ENCODE results near the gene AK1. TPM values are rescaled to one million over a fixed set of nuclear protein-coding genes. Genes with fewer than 3 reads are reported as not detected.

AK1 gene
- total and polyA plus RNA-seq, 9 of the 15 experiments (the other 6 are each of a cell fraction or from before 2014, with no cell fraction given) = 10.1 to 71.8 (median 39.0) TPM

- TF ChIP-seq ZNF134 (CRISPR knock-in tag; conservative IDR thresholded peaks at IDR 0.05) (no peak), POLR2G (IDR thresholded peaks at IDR 0.05; ENCODE audit: low read depth, low read length) (peak; percentile 38; the same call in 1 of the 2 replicates)
- Histone ChIP-seq H3K9me1 (ENCODE audit: control insufficient read depth, insufficient read depth, low read length) (no peaks in the 10 kb centered on the region), H3K4me2 (ENCODE audit: insufficient read depth, low read length) (no peak overlapping the region), H3K9ac (ENCODE audit: insufficient read depth in 1 of 2, low read depth in 2 of 2, low read length in 2 of 2) (0 out of 4 replicates have a peak overlapping the region, but pooled peaks of 1 of the 2 experiments have one; percentile 4), H3K27me3 (ENCODE audit: control insufficient read depth in 2 of 2, insufficient read depth in 2 of 2, low read length in 2 of 2) (no peaks in the 10 kb centered on the region), H3K4me1 (replicated peaks in 1 of 2; ENCODE audit: control insufficient read depth in 2 of 2, insufficient read depth in 2 of 2, low read length in 2 of 2) (peaks cover 29 to 55% of the 10 kb centered on the region in 2 experiments), H2AFZ (ENCODE audit: low read depth, low read length) (no peak overlapping the region), H4K20me1 (replicated peaks; ENCODE audit: control insufficient read depth, insufficient read depth, low read length) (no peaks in the 10 kb centered on the region), H3K4me3 (no peak overlapping the region), H3K27ac (ENCODE audit: extremely low read depth, low read depth, low read length) (peak overlapping the region; percentile 77; the same call in 1 of the 3 replicates), H3K36me3 (ENCODE audit: control insufficient read depth, insufficient read depth, low read length) (peaks cover 28% of the 10 kb centered on the region; the same call in 2 of the 3 replicates), H3K9me3 (replicated peaks; ENCODE audit: control insufficient read depth, insufficient read depth, low read depth, low read length) (no peaks in the 10 kb centered on the region), H3K79me2 (ENCODE audit: control insufficient read depth, insufficient read depth, low read length) (no peaks in the 10 kb centered on the region)
- ChIA-PET POLR2A (interaction anchor here (0.5 to 0.9 kb wide), 4 partner anchors 9 to 211 kb away, joined by 3 read pairs; no protein-coding TSS in a partner anchor), CTCF (ENCODE audit: low intra/inter-chr PET ratio) (no interaction called here)
- intact Hi-C loops (cut with micrococcal nuclease) (no loop called here), in situ Hi-C loops (cut with MboI) (loop anchor here (25.0 kb wide), 1 partner anchor 968 kb away; no protein-coding TSS in a partner anchor)
- DNase-seq (ENCODE audit: extremely low read depth in 1 of 4, low spot score in 3 of 4) (no peak), FAIRE-seq (no peak), ATAC-seq (no peak)
- no TSS peak for BruUV-seq (replicated peaks)
- 91% methylated on average over 11 of the region's 12 CpGs for WGBS (ENCODE audit: insufficient coverage, low coverage, missing lambda C conversion rate)
These were observed 28.3 kb upstream of the AK1 start for GRCh38 chr9:127905788-127906191.

GRCh38 chr9:127905004-127905728, 27.7 kb upstream of the AK1 start:
- 45% methylated on average over 5 of the region's 5 CpGs for WGBS (ENCODE audit: insufficient coverage, low coverage, missing lambda C conversion rate)

More at GRCh38 chr9:127905004-127905728, 27.7 kb upstream of the AK1 start:
- peaks cover 25 to 51% of the 10 kb centered on the region in 2 experiments for H3K4me1 ChIP-seq (replicated peaks in 1 of 2; ENCODE audit: control insufficient read depth in 2 of 2, insufficient read depth in 2 of 2, low read length in 2 of 2)
- H2AFZ ChIP-seq (ENCODE audit: low read depth, low read length) = no peak overlapping the region
- peak in 1 of 4 experiments; percentile 29 for DNase-seq (ENCODE audit: extremely low read depth in 1 of 4, low spot score in 3 of 4)
- ChIA-PET POLR2A (interaction anchor here (0.9 to 1.1 kb wide), 3 partner anchors 8 to 164 kb away, joined by 3 to 5 read pairs (median 3); partner anchors contain the start of gene ST6GALNAC4), CTCF (ENCODE audit: low intra/inter-chr PET ratio) (no interaction called here)
- no TSS peak for BruUV-seq (replicated peaks)
- TF ChIP-seq PKNOX1 (IDR thresholded peaks at IDR 0.05) (peak; percentile 55; the same call in 1 of the 2 replicates), BACH1 (tag; IDR thresholded peaks at IDR 0.05) (no peak), PRDM10 (IDR thresholded peaks at IDR 0.05; ENCODE audit: partially characterized antibody) (peak; percentile 83), GATAD2B (IDR thresholded peaks at IDR 0.05; ENCODE audit: borderline replicate concordance) (no peak)
- intact Hi-C loops (cut with micrococcal nuclease) = no loop called here
- H3K9me1 ChIP-seq (ENCODE audit: control insufficient read depth, insufficient read depth, low read length) = no peaks in the 10 kb centered on the region
- no peaks in the 10 kb centered on the region for H3K27me3 ChIP-seq (ENCODE audit: control insufficient read depth in 2 of 2, insufficient read depth in 2 of 2, low read length in 2 of 2)
- no peak overlapping the region for H3K4me3 ChIP-seq
- no peaks in the 10 kb centered on the region for H3K79me2 ChIP-seq (ENCODE audit: control insufficient read depth, insufficient read depth, low read length)
- H4K20me1 ChIP-seq (replicated peaks; ENCODE audit: control insufficient read depth, insufficient read depth, low read length) = no peaks in the 10 kb centered on the region
- H3K9ac ChIP-seq (ENCODE audit: insufficient read depth in 1 of 2, low read depth in 2 of 2, low read length in 2 of 2) = peak overlapping the region; percentile 52 to 72; a peak in 3 of 4 replicates
- no peak overlapping the region for H3K4me2 ChIP-seq (ENCODE audit: insufficient read depth, low read length)
- FAIRE-seq = no peak
- no peak for ATAC-seq
- in situ Hi-C loops (cut with MboI) = loop anchor here (25.0 kb wide), 1 partner anchor 968 kb away; no protein-coding TSS in a partner anchor
- H3K9me3 ChIP-seq (replicated peaks; ENCODE audit: control insufficient read depth, insufficient read depth, low read depth, low read length) = no peaks in the 10 kb centered on the region
- H3K36me3 ChIP-seq (ENCODE audit: control insufficient read depth, insufficient read depth, low read length) = peaks cover 22% of the 10 kb centered on the region; the same call in 2 of the 3 replicates
- peak overlapping the region; percentile 77 for H3K27ac ChIP-seq (ENCODE audit: extremely low read depth, low read depth, low read length)
